HG03139 (cell line): ENCODE results near the gene RAB3A.
A peak's percentile ranks its signal among the peaks of the same experiment; 100 is the strongest.

ENCODE experiments used
- ATAC-seq: cut with Tn5 transposase; IDR thresholded peaks from one replicate; pipeline ENCODE4 v1.9.1; 2021; ENCODE audit not compliant: unreplicated experiment

RAB3A gene

GRCh38 chr19:18203863-18204393 is at the start of gene RAB3A:
Gene RAB3A, minus strand, starts transcription at chr19:18204042. Its CDS starts 1,302 bp downstream, at chr19:18202740.
- peak; percentile 86 for ATAC-seq

- ATAC-seq: no peak
These were observed 49.3 kb upstream of the RAB3A start for GRCh38 chr19:18253130-18253529.

GRCh38 chr19:18252370-18252717 is 48.5 kb upstream of the RAB3A start:
- ATAC-seq: no peak

- no peak for ATAC-seq
These were observed 47.9 kb upstream of the RAB3A start for GRCh38 chr19:18251587-18252369.

- ATAC-seq: no peak
These were observed 46.0 kb upstream of the RAB3A start for GRCh38 chr19:18249834-18250233.

- ATAC-seq: no peak
These were observed 41.5 kb upstream of the RAB3A start for GRCh38 chr19:18245297-18245696.

GRCh38 chr19:18239303-18239702 is 35.5 kb upstream of the RAB3A start:
- ATAC-seq: no peak

- ATAC-seq: no peak
These were observed 30.4 kb upstream of the RAB3A start for GRCh38 chr19:18234194-18234593.

GRCh38 chr19:18233224-18233825 is 29.5 kb upstream of the RAB3A start:
- no peak for ATAC-seq

- no peak for ATAC-seq
These were observed 28.8 kb upstream of the RAB3A start for GRCh38 chr19:18232540-18233223.

- ATAC-seq: no peak
These were observed 27.9 kb upstream of the RAB3A start for GRCh38 chr19:18231775-18232174.

- no peak for ATAC-seq
These were observed 27.3 kb upstream of the RAB3A start for GRCh38 chr19:18230941-18231734.

- ATAC-seq: no peak
These were observed 26.1 kb upstream of the RAB3A start for GRCh38 chr19:18229915-18230314.

- no peak for ATAC-seq
These were observed 25.6 kb upstream of the RAB3A start for GRCh38 chr19:18229474-18229873.

GRCh38 chr19:18227781-18228271 is 24.0 kb upstream of the RAB3A start:
- no peak for ATAC-seq

GRCh38 chr19:18226956-18227780 is 23.3 kb upstream of the RAB3A start:
- no peak for ATAC-seq

GRCh38 chr19:18225702-18226468 is 22.0 kb upstream of the RAB3A start, which contains the start of gene PDE4C:
Gene PDE4C, minus strand, starts transcription at chr19:18226438. Its CDS starts 23 bp downstream, at chr19:18226415.
- no peak for ATAC-seq

- ATAC-seq: no peak
These were observed 21.5 kb upstream of the RAB3A start for GRCh38 chr19:18225355-18225701.
